Upper lobe of left lung (tissue), 6 donors: ENCODE results near the gene A1CF. TPM values are rescaled to one million over a fixed set of nuclear protein-coding genes. Genes with fewer than 3 reads are reported as not detected.
"Not testable (repeated sequence)": the region's sequence is repeated elsewhere in the genome, so short reads cannot be mapped to it uniquely, and the experiment has no call there.

Source experiments
- ATAC-seq, 2 donors: fragments of 200-7000 bp; cut with Tn5 transposase; one replicate each; pipeline ENCODE4 v1.9.1; 2022; ENCODE audit warnings: mild to moderate bottlenecking in 2 of 2, moderate library complexity in 2 of 2; ENCODE audit not compliant: low FRiP score in 2 of 2
- DNase-seq, 2 donors: peaks; one replicate each; pipeline ENCODE4 v3.0.0-alpha.2; 2019 to 2020
- H3K27ac ChIP-seq, 4 donors: fragments of 200-600 bp; sonication (generic); one replicate each; pipeline ENCODE4 v1.5.1; 2016 to 2019
- H3K27me3 ChIP-seq, 4 donors: fragments of 200-600 bp; sonication (generic); one replicate each; pipeline ENCODE4 v1.5.1; 2017 to 2019
- H3K36me3 ChIP-seq, 4 donors: fragments of 200-600 bp; sonication (generic); one replicate each; pipeline ENCODE4 v1.5.1; 2016 to 2019
- H3K4me1 ChIP-seq, 4 donors: fragments of 200-600 bp; sonication (generic); one replicate each; pipeline ENCODE4 v1.5.1; 2018 to 2019
- H3K4me3 ChIP-seq, 4 donors: fragments of 200-600 bp; sonication (generic); one replicate each; pipeline ENCODE4 v1.5.1; 2017 to 2019; ENCODE audit warnings: mild to moderate bottlenecking in 2 of 4, moderate library complexity in 1 of 4
- H3K9me3 ChIP-seq, 4 donors: fragments of 200-600 bp; sonication (generic); one replicate each; pipeline ENCODE4 v1.5.1; 2018 to 2019
- CTCF ChIP-seq, 6 experiments: fragments of 450-650 bp in 4 of 6; fragments of 200-600 bp in 2 of 6; sonication (generic) in 2 of 6; IDR thresholded peaks; one replicate each; pipeline ENCODE4 v1.5.1; 2016 to 2019; ENCODE audit warnings: antibody characterized with exemption in 6 of 6
- EP300 ChIP-seq, 4 donors: sonication (generic); formaldehyde crosslinking; IDR thresholded peaks; one replicate each; pipeline ENCODE4 v1.5.1; 2017; ENCODE audit warnings: antibody characterized with exemption in 4 of 4, control low read depth in 2 of 4
- POLR2A ChIP-seq, 4 donors: fragments of 450-650 bp; IDR thresholded peaks; one replicate each; pipeline ENCODE4 v1.5.1; 2016 to 2017; ENCODE audit warnings: antibody characterized with exemption in 4 of 4, mild to moderate bottlenecking in 2 of 4
- POLR2AphosphoS5 ChIP-seq, 2 donors: sonication (generic); formaldehyde crosslinking; IDR thresholded peaks; one replicate each; pipeline ENCODE4 v1.5.1; 2017; ENCODE audit warnings: antibody characterized with exemption in 2 of 2
- WGBS, 2 donors: methylation state at CpG; one replicate each; pipeline ENCODE4 v1.1.5; 2017 to 2018; 5-methylcytosine and 5-hydroxymethylcytosine counted together
- total RNA-seq, 6 donors: library from RNA; depleted of rRNA in 4 of 6; stranded (reverse); fragments of >200 nt in 4 of 6; gene quantifications; one replicate each; pipeline versions ENCODE4 v1.1.0 to v1.2.1, GENCODE V29; 2016 to 2021
- donor health status: DM: no; HTN: no; CAD: no; lungs with moderate emphysema.
- donor health status: DM: no; HTN: yes; CAD: no; lungs with severe emphysema.

Gene A1CF
- total RNA-seq, 6 donors from 2014 or later, result 0.17 to 0.40 TPM; not detected in 4

DNA sequence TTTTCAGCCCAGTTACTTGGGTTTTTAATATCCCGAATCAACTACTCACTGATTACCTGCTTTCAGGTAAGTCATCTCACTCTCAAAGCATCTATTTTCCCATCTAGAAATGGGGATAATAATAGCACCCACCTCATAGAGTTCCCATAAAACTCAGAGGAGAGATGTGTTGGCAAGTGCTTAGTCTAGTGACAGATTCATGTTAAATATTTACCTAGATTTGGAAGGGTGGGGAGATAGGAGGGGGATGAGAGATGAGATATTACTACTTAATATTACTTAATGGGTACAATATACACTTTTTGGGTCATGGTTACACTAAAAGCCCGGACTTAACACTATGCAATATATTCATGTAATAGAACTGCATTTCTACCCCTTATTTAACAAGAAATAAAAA is 7.0 kb upstream of the A1CF start:
- Histone ChIP-seq H3K4me1 (no peaks in the 10 kb centered on the region), H3K4me3 (no peak overlapping the region), H3K27me3 (no peaks in the 10 kb centered on the region), H3K9me3 (no peaks in the 10 kb centered on the region), H3K36me3 (no peaks in the 10 kb centered on the region), H3K27ac (no peak overlapping the region)
- TF ChIP-seq CTCF (IDR thresholded peaks at IDR 0.05), result no peak
- TF ChIP-seq EP300 (IDR thresholded peaks at IDR 0.05), result no peak
- no peak for TF ChIP-seq POLR2AphosphoS5 (IDR thresholded peaks at IDR 0.05)
- TF ChIP-seq POLR2A (IDR thresholded peaks at IDR 0.05), result no peak
- WGBS, 2 donors, result 74 to 78% methylated on average over 2 of the region's 2 CpGs
- DNase-seq (no peak), ATAC-seq (no peak)

DNA sequence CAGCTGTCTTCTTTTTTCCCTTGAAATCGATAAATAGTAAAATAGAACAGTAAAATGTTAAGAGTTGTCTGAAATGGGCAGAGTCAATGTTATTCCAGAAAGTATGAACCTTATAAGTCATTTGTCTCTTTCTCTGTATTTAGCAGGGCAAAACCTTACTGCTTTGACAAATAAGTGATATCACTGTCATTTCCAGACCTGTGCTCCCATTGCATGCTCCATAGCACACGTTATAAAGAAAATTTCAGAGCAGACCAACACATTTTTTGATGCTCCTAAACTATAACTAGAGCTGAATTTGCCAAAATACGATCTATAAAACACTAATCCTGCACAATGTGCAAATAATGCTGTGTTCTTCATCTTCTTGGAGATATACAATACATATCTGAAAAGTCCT is 1.1 kb downstream of the A1CF start:
- H3K4me1 ChIP-seq, result no peaks in the 10 kb centered on the region
- TF ChIP-seq POLR2A (IDR thresholded peaks at IDR 0.05), result no peak
- no peak for TF ChIP-seq EP300 (IDR thresholded peaks at IDR 0.05)
- no peak for TF ChIP-seq POLR2AphosphoS5 (IDR thresholded peaks at IDR 0.05)
- no peak for TF ChIP-seq CTCF (IDR thresholded peaks at IDR 0.05)
- H3K27me3 ChIP-seq, result no peaks in the 10 kb centered on the region
- 69 to 71% methylated on average over 3 of the region's 3 CpGs for whole genome bisulfite sequencing, 2 donors
- no peaks in the 10 kb centered on the region for H3K36me3 ChIP-seq
- no peak for ATAC-seq
- no peak overlapping the region for H3K4me3 ChIP-seq
- no peak overlapping the region for H3K27ac ChIP-seq
- DNase-seq, result no peak
- H3K9me3 ChIP-seq, result no peaks in the 10 kb centered on the region

- Histone ChIP-seq H3K36me3 (no peaks in the 10 kb centered on the region), H3K27me3 (no peaks in the 10 kb centered on the region), H3K27ac (no peak overlapping the region), H3K4me3 (no peak overlapping the region), H3K4me1 (no peaks in the 10 kb centered on the region), H3K9me3 (no peaks in the 10 kb centered on the region)
- DNase-seq (no peak), ATAC-seq (no peak)
- 74 to 79% methylated on average over 5 of the region's 5 CpGs for WGBS, 2 donors
- no peak for TF ChIP-seq POLR2AphosphoS5 (IDR thresholded peaks at IDR 0.05)
- TF ChIP-seq POLR2A (IDR thresholded peaks at IDR 0.05), result no peak
- TF ChIP-seq EP300 (IDR thresholded peaks at IDR 0.05), result no peak
- no peak for TF ChIP-seq CTCF (IDR thresholded peaks at IDR 0.05)
Observed at GRCh38 chr10:50883629-50884028, 1.8 kb downstream of the A1CF start.

GRCh38 chr10:50882540-50882983 is 2.9 kb downstream of the A1CF start:
- H3K27ac ChIP-seq, result no peak overlapping the region
- ATAC-seq, result no peak
- no peaks in the 10 kb centered on the region for H3K36me3 ChIP-seq
- H3K4me1 ChIP-seq, result no peaks in the 10 kb centered on the region
- H3K4me3 ChIP-seq, result no peak overlapping the region
- TF ChIP-seq POLR2AphosphoS5 (IDR thresholded peaks at IDR 0.05) (no peak), EP300 (IDR thresholded peaks at IDR 0.05) (no peak)
- no peaks in the 10 kb centered on the region for H3K9me3 ChIP-seq
- no peaks in the 10 kb centered on the region for H3K27me3 ChIP-seq
- DNase-seq, result no peak
- WGBS, 2 donors, result 45 to 80% methylated on average over 2 of the region's 2 CpGs

GRCh38 chr10:50881046-50881445 is 4.4 kb downstream of the A1CF start:
- H3K36me3 ChIP-seq, H3K27ac ChIP-seq, H3K9me3 ChIP-seq, H3K4me3 ChIP-seq, H3K27me3 ChIP-seq, DNase-seq, ATAC-seq, H3K4me1 ChIP-seq: not testable (repeated sequence)
- WGBS, 2 donors, result 88 to 93% methylated on average over 10 of the region's 10 CpGs

GRCh38 chr10:50876429-50876828 is 9.0 kb downstream of the A1CF start:
- Histone ChIP-seq H3K4me3 (no peak overlapping the region), H3K9me3 (no peaks in the 10 kb centered on the region), H3K27ac (no peak overlapping the region), H3K27me3 (no peaks in the 10 kb centered on the region), H3K4me1 (no peaks in the 10 kb centered on the region), H3K36me3 (no peaks in the 10 kb centered on the region)
- DNase-seq, result no peak
- no peak for ATAC-seq
- WGBS, 2 donors, result 93 to 94% methylated on average over 2 of the region's 2 CpGs
- TF ChIP-seq POLR2AphosphoS5 (IDR thresholded peaks at IDR 0.05) (no peak), EP300 (IDR thresholded peaks at IDR 0.05) (no peak), POLR2A (IDR thresholded peaks at IDR 0.05) (no peak), CTCF (IDR thresholded peaks at IDR 0.05) (no peak)
